GM23338 (cell line): ENCODE results near the gene POMT2. TPM values are rescaled to one million over a fixed set of nuclear protein-coding genes. Genes with fewer than 3 reads are reported as not detected.

ENCODE experiments used
- ATAC-seq: fragments of 200-7000 bp; cut with Tn5 transposase; 3 replicates; pipeline ENCODE4 v1.9.1; 2020
- DNase-seq: peaks from one replicate; pipeline ENCODE4 v3.0.0-alpha.2; 2015; ENCODE audit warnings: low spot score
- H2AFZ ChIP-seq: fragments of 200-600 bp; sonication (generic); 2 replicates; pipeline ENCODE4 v1.8.0; 2016; ENCODE audit warnings: antibody characterized with exemption, mild to moderate bottlenecking, moderate library complexity
- H3F3A ChIP-seq: fragments of 200-600 bp; sonication (generic); replicated peaks from 2 replicates; pipeline ENCODE4 v1.8.0; 2017; ENCODE audit warnings: antibody characterized with exemption, mixed run types, low read depth
- H3K27ac ChIP-seq: fragments of 200-600 bp; sonication (generic); 2 replicates; pipeline ENCODE4 v1.6.1; 2016; ENCODE audit warnings: low read depth
- H3K27me3 ChIP-seq: fragments of 200-600 bp; sonication (generic); 2 replicates; pipeline ENCODE4 v1.8.0; 2016; ENCODE audit warnings: mild to moderate bottlenecking, mixed run types, moderate library complexity; ENCODE audit not compliant: insufficient read depth
- H3K36me3 ChIP-seq: fragments of 200-600 bp; sonication (generic); 2 replicates; pipeline ENCODE4 v1.8.0; 2016; ENCODE audit warnings: mild to moderate bottlenecking; ENCODE audit not compliant: insufficient read depth
- H3K4me1 ChIP-seq: fragments of 200-600 bp; sonication (generic); 2 replicates; pipeline ENCODE4 v1.8.0; 2016; ENCODE audit warnings: mild to moderate bottlenecking, moderate library complexity; ENCODE audit not compliant: insufficient read depth
- H3K4me2 ChIP-seq: fragments of 200-600 bp; sonication (generic); 2 replicates; pipeline ENCODE4 v1.7.1; 2017; ENCODE audit warnings: mixed run types
- H3K4me3 ChIP-seq: fragments of 200-600 bp; sonication (generic); 2 replicates; pipeline ENCODE4 v1.6.1; 2016; ENCODE audit warnings: mixed run types
- H3K79me2 ChIP-seq: fragments of 200-600 bp; sonication (generic); replicated peaks from 2 replicates; pipeline ENCODE4 v1.8.0; 2017; ENCODE audit warnings: mild to moderate bottlenecking; ENCODE audit not compliant: insufficient read depth
- H3K9me2 ChIP-seq: fragments of 200-600 bp; sonication (generic); 2 replicates; pipeline ENCODE4 v1.8.0; 2017; ENCODE audit not compliant: insufficient read depth
- H4K20me1 ChIP-seq: fragments of 200-600 bp; sonication (generic); replicated peaks from 2 replicates; pipeline ENCODE4 v1.8.0; 2017; ENCODE audit warnings: mild to moderate bottlenecking; ENCODE audit not compliant: insufficient read depth
- H3K27ac Mint-ChIP-seq: 2 replicates; pipeline ENCODE4 v1.8.0; 2020; ENCODE audit warnings: inconsistent platforms, mild to moderate bottlenecking, moderate library complexity, mixed read lengths
- H3K27me3 Mint-ChIP-seq: 3 replicates; pipeline ENCODE4 v1.8.0; 2022; ENCODE audit warnings: low read depth, mild to moderate bottlenecking, moderate library complexity, mixed read lengths, inconsistent platforms; ENCODE audit not compliant: insufficient read depth, poor library complexity
- H3K36me3 Mint-ChIP-seq: 3 replicates; pipeline ENCODE4 v1.8.0; 2021; ENCODE audit warnings: low read depth, mild to moderate bottlenecking, inconsistent platforms, moderate library complexity, mixed read lengths
- H3K4me1 Mint-ChIP-seq: 3 replicates; pipeline ENCODE4 v1.8.0; 2020; ENCODE audit warnings: mild to moderate bottlenecking, inconsistent platforms, mixed read lengths
- H3K4me3 Mint-ChIP-seq: 3 replicates; pipeline ENCODE4 v1.8.0; 2021; ENCODE audit warnings: moderate library complexity, mild to moderate bottlenecking, inconsistent platforms, mixed read lengths
- H3K9me3 Mint-ChIP-seq: 3 replicates; pipeline ENCODE4 v1.8.0; 2020; ENCODE audit warnings: moderate library complexity, mild to moderate bottlenecking, inconsistent platforms, mixed read lengths
- CREB1 ChIP-seq: fragments of 250-450 bp; sonication (Bioruptor Pico); IDR thresholded peaks from 2 replicates; pipeline ENCODE4 v1.5.0; 2020; ENCODE audit warnings: low read depth, mild to moderate bottlenecking, moderate library complexity
- ETS1 ChIP-seq: IDR thresholded peaks from 2 replicates; pipeline ENCODE4 v1.6.1; 2016; ENCODE audit warnings: antibody characterized with exemption
- EZH2 ChIP-seq: fragments of 200-600 bp; sonication (generic); IDR thresholded peaks from one replicate; pipeline ENCODE4 v1.8.0; 2017; ENCODE audit warnings: antibody characterized with exemption, mild to moderate bottlenecking, low read depth; ENCODE audit not compliant: unreplicated experiment
- JUNB ChIP-seq: IDR thresholded peaks from one replicate; pipeline ENCODE4 v1.6.1; 2016; ENCODE audit warnings: antibody characterized with exemption; ENCODE audit not compliant: unreplicated experiment
- NANOG ChIP-seq: IDR thresholded peaks from 2 replicates; pipeline ENCODE4 v1.6.1; 2016; ENCODE audit warnings: antibody characterized with exemption, borderline replicate concordance
- REST ChIP-seq: IDR thresholded peaks from one replicate; pipeline ENCODE4 v1.6.1; 2018; ENCODE audit warnings: antibody characterized with exemption; ENCODE audit not compliant: unreplicated experiment
- ZNF114 ChIP-seq: fragments of 250-450 bp; sonication (Bioruptor Pico); IDR thresholded peaks from 2 replicates; pipeline ENCODE4 v1.5.0; 2020; ENCODE audit warnings: mild to moderate bottlenecking, moderate library complexity
- ZNF331 ChIP-seq: fragments of 250-450 bp; sonication (Bioruptor Pico); IDR thresholded peaks from 2 replicates; pipeline ENCODE4 v1.5.0; 2020; ENCODE audit warnings: low read depth, mild to moderate bottlenecking, moderate library complexity
- ZNF462 ChIP-seq: fragments of 250-450 bp; sonication (Bioruptor Pico); IDR thresholded peaks from 2 replicates; pipeline ENCODE4 v1.5.0; 2020; ENCODE audit warnings: mild to moderate bottlenecking, moderate library complexity
- polyA plus RNA-seq: library from polyadenylated mRNA; unstranded; fragments of >200 nt; fragmentation: Nextera tagmentation; extraction: Ambion mirVana; gene quantifications from 2 replicates; pipeline ENCODE4 v1.2.1, GENCODE V29; 2016
- total RNA-seq: library from RNA; depleted of rRNA; stranded (reverse); fragments of >200 nt; shearing (Covaris generic); gene quantifications from 2 replicates; pipeline ENCODE4 v1.2.3, GENCODE V29; 2014

The POMT2 gene
- total and polyA plus RNA-seq, 2 experiments from 2014 or later: 24.3 to 29.9 TPM

GRCh38 chr14:77231721-77232120 is 89.0 kb downstream of the POMT2 start:
- Mint-ChIP-seq H3K4me3 (no peak overlapping the region), H3K36me3 (no peaks in the 10 kb centered on the region), H3K9me3 (no peaks in the 10 kb centered on the region; the same call in 2 of the 3 replicates), H3K4me1 (peaks cover 3% of the 10 kb centered on the region; the same call in 1 of the 3 replicates), H3K27ac (no peak overlapping the region), H3K27me3 (peaks cover 7% of the 10 kb centered on the region)
- no peak for DNase-seq
- no peaks in the 10 kb centered on the region for H3F3A ChIP-seq
- no peaks in the 10 kb centered on the region for H3K9me2 ChIP-seq
- no peaks in the 10 kb centered on the region for H3K4me1 ChIP-seq
- no peak for TF ChIP-seq ETS1
- TF ChIP-seq ZNF331 (CRISPR knock-in tag): no peak
- TF ChIP-seq CREB1: no peak
- TF ChIP-seq REST: no peak
- TF ChIP-seq ZNF462 (CRISPR knock-in tag): no peak
- no peak for TF ChIP-seq EZH2
- no peak for TF ChIP-seq NANOG
- TF ChIP-seq JUNB: no peak
- no peak for TF ChIP-seq ZNF114 (CRISPR knock-in tag)
- H2AFZ ChIP-seq: no peak overlapping the region
- no peak overlapping the region for H3K4me2 ChIP-seq
- ATAC-seq: no peak
- no peaks in the 10 kb centered on the region for H3K79me2 ChIP-seq
- no peak overlapping the region for H3K27ac ChIP-seq
- no peaks in the 10 kb centered on the region for H4K20me1 ChIP-seq
- no peaks in the 10 kb centered on the region for H3K27me3 ChIP-seq
- H3K4me3 ChIP-seq: no peak overlapping the region
- no peaks in the 10 kb centered on the region for H3K36me3 ChIP-seq
